GM18498 (cell line): ENCODE data around the gene FLACC1.
"Not testable (repeated sequence)": the region's sequence is repeated elsewhere in the genome, so short reads cannot be mapped to it uniquely, and the experiment has no call there.

Experiments used
- ATAC-seq: cut with Tn5 transposase; IDR thresholded peaks from one replicate; pipeline ENCODE4 v1.9.1; 2021; ENCODE audit warnings: mild to moderate bottlenecking, moderate library complexity; ENCODE audit not compliant: unreplicated experiment

Gene FLACC1

GRCh38 chr2:201350879-201351278 is 6.3 kb downstream of the FLACC1 start:
- no peak for ATAC-seq

- ATAC-seq, result no peak
Measured at GRCh38 chr2:201349601-201350000, 7.5 kb downstream of the FLACC1 start.

GRCh38 chr2:201348758-201349157 is 8.4 kb downstream of the FLACC1 start:
- ATAC-seq, result no peak

- no peak for ATAC-seq
Measured at GRCh38 chr2:201347138-201347537, 10.0 kb downstream of the FLACC1 start.

GRCh38 chr2:201345625-201346213 is 11.4 kb downstream of the FLACC1 start:
- ATAC-seq, result no peak

- ATAC-seq, result peak; percentile 90
Measured at GRCh38 chr2:201344663-201345366, 12.3 kb downstream of the FLACC1 start.

GRCh38 chr2:201343559-201343958 is 13.6 kb downstream of the FLACC1 start:
- ATAC-seq, result no peak

GRCh38 chr2:201342923-201343322 is 14.2 kb downstream of the FLACC1 start:
- no peak for ATAC-seq

GRCh38 chr2:201329409-201329808 is 27.7 kb downstream of the FLACC1 start:
- ATAC-seq, result no peak

- ATAC-seq, result no peak
Measured at GRCh38 chr2:201327678-201328077, 29.5 kb downstream of the FLACC1 start.

- no peak for ATAC-seq
Measured at GRCh38 chr2:201322772-201323171, 34.4 kb downstream of the FLACC1 start.

- ATAC-seq, result no peak
Measured at GRCh38 chr2:201320701-201321100, 36.4 kb downstream of the FLACC1 start.

GRCh38 chr2:201320257-201320656 is 36.9 kb downstream of the FLACC1 start:
- no peak for ATAC-seq

GRCh38 chr2:201319511-201319910 is 37.6 kb downstream of the FLACC1 start:
- ATAC-seq, result no peak

- no peak for ATAC-seq
Measured at GRCh38 chr2:201313362-201313761, 43.8 kb downstream of the FLACC1 start.

GRCh38 chr2:201308914-201309313 is 48.2 kb downstream of the FLACC1 start:
- no peak for ATAC-seq

- ATAC-seq, result no peak
Measured at GRCh38 chr2:201307876-201308275, 49.3 kb downstream of the FLACC1 start.

- not testable (repeated sequence) for ATAC-seq
Measured at GRCh38 chr2:201299929-201300328, 57.2 kb downstream of the FLACC1 start.

GRCh38 chr2:201298462-201299052 is 58.6 kb downstream of the FLACC1 start:
- ATAC-seq, result no peak

GRCh38 chr2:201290457-201291148 is 66.5 kb downstream of the FLACC1 start:
- not testable (repeated sequence) for ATAC-seq

- no peak for ATAC-seq
Measured at GRCh38 chr2:201285499-201285898, 71.6 kb downstream of the FLACC1 start.
